Measurements from ENCODE around the gene SASH1. TPM values are rescaled to one million over a fixed set of nuclear protein-coding genes. Genes with fewer than 3 reads are reported as not detected.

Gene SASH1
- total RNA-seq, 1 donor: 71.7 TPM

DNA sequence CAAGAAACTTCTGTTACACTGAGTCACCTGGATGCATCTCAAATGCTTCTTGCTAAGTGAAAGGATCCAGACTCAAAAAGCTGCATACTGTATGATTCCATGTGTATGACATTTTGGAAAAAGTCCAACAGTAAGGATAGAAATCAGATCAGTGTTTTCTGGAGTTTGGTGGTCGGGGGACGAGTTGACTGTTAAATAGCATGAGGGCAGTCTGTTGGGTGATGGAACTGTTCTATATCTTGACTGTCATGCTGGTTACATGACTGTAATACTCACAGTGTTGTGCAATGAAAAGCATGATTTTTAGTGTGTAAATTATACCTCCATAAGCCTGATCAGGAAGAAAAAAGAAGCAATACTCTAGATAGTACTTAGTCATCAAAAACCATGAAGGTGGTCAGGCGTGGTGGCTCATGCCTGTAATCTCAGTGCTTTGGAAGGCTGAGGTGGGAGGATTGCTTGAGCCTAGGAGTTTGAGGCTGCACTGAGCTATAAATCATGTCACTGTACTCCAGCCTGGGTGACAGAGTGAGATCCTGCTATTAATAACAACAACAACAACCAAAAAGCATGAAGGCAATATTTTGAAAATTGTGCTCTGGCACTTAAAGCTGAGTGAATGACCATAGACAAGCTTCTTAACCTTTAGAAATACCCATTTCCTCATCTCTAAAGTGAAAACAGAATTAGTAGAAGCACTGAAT, 30.5 kb upstream of the SASH1 start:
- H3K27me3 ChIP-seq (ENCODE audit: insufficient read depth, low read length): no peaks in the 10 kb centered on the region
- no peak overlapping the region for H3K4me2 ChIP-seq (ENCODE audit: insufficient read depth, low read length)
- H3K9me3 ChIP-seq (ENCODE audit: low read depth, low read length): no peaks in the 10 kb centered on the region
- H3K79me2 ChIP-seq (ENCODE audit: insufficient read depth, low read length): no peaks in the 10 kb centered on the region
- no peaks in the 10 kb centered on the region for H3K36me3 ChIP-seq (ENCODE audit: insufficient read depth, low read length)
- DNase-seq (ENCODE audit: insufficient read length, low spot score, missing footprints): no peak
- no peak overlapping the region for H2AFZ ChIP-seq (ENCODE audit: low read length)
- H3K4me1 ChIP-seq (ENCODE audit: insufficient read depth, low read length): no peaks in the 10 kb centered on the region
- no peak overlapping the region for H3K4me3 ChIP-seq (ENCODE audit: insufficient read depth, low read length)
- TF ChIP-seq CTCF (IDR thresholded peaks at IDR 0.05; ENCODE audit: extremely low read depth, low read depth, low read length): no peak
- H3K27ac ChIP-seq (ENCODE audit: low read depth, low read length): no peak overlapping the region
- no peaks in the 10 kb centered on the region for H4K20me1 ChIP-seq (ENCODE audit: insufficient read depth, low read length)

GRCh38 chr6:148313488-148313887, 29.1 kb upstream of the SASH1 start:
- no peak overlapping the region for H3K4me2 ChIP-seq (ENCODE audit: insufficient read depth, low read length)
- no peaks in the 10 kb centered on the region for H3K27me3 ChIP-seq (ENCODE audit: insufficient read depth, low read length)
- H3K36me3 ChIP-seq (ENCODE audit: insufficient read depth, low read length): no peaks in the 10 kb centered on the region
- TF ChIP-seq CTCF (IDR thresholded peaks at IDR 0.05; ENCODE audit: extremely low read depth, low read depth, low read length): no peak
- H3K79me2 ChIP-seq (ENCODE audit: insufficient read depth, low read length): no peaks in the 10 kb centered on the region
- H3K4me3 ChIP-seq (ENCODE audit: insufficient read depth, low read length): no peak overlapping the region
- no peak overlapping the region for H2AFZ ChIP-seq (ENCODE audit: low read length)
- no peaks in the 10 kb centered on the region for H3K9me3 ChIP-seq (ENCODE audit: low read depth, low read length)
- H4K20me1 ChIP-seq (ENCODE audit: insufficient read depth, low read length): no peaks in the 10 kb centered on the region
- no peak for DNase-seq (ENCODE audit: insufficient read length, low spot score, missing footprints)
- H3K4me1 ChIP-seq (ENCODE audit: insufficient read depth, low read length): peaks cover 6% of the 10 kb centered on the region
- H3K27ac ChIP-seq (ENCODE audit: low read depth, low read length): no peak overlapping the region

DNA sequence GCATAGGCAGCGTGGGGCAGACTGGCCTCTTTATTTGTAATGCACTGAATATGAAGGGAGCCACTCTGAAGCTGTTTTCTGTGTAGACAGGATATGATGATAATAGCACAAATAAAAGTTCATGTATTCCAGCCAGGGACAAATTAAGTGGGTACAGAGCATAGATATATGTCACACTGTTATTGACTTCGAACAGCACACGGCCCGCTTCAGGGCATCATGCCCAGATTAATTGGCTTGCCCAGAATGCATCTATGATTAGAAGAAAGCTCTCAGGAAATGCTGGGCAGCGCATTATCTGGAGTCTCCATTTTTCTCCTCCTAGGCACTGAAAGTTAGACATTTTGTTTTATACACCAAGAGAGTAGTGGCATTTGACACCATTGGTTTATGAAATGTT, 26.3 kb upstream of the SASH1 start:
- no peak overlapping the region for H2AFZ ChIP-seq (ENCODE audit: low read length)
- no peaks in the 10 kb centered on the region for H3K27me3 ChIP-seq (ENCODE audit: insufficient read depth, low read length)
- no peaks in the 10 kb centered on the region for H3K9me3 ChIP-seq (ENCODE audit: low read depth, low read length)
- no peak for TF ChIP-seq CTCF (IDR thresholded peaks at IDR 0.05; ENCODE audit: extremely low read depth, low read depth, low read length)
- peaks cover 6% of the 10 kb centered on the region for H3K4me1 ChIP-seq (ENCODE audit: insufficient read depth, low read length)
- H3K36me3 ChIP-seq (ENCODE audit: insufficient read depth, low read length): no peaks in the 10 kb centered on the region
- H3K4me3 ChIP-seq (ENCODE audit: insufficient read depth, low read length): no peak overlapping the region
- no peak overlapping the region for H3K4me2 ChIP-seq (ENCODE audit: insufficient read depth, low read length)
- H3K79me2 ChIP-seq (ENCODE audit: insufficient read depth, low read length): no peaks in the 10 kb centered on the region
- DNase-seq (ENCODE audit: insufficient read length, low spot score, missing footprints): no peak
- H4K20me1 ChIP-seq (ENCODE audit: insufficient read depth, low read length): no peaks in the 10 kb centered on the region
- no peak overlapping the region for H3K27ac ChIP-seq (ENCODE audit: low read depth, low read length)

- Histone ChIP-seq H4K20me1 (ENCODE audit: insufficient read depth, low read length) (no peaks in the 10 kb centered on the region), H3K27me3 (ENCODE audit: insufficient read depth, low read length) (no peaks in the 10 kb centered on the region), H3K36me3 (ENCODE audit: insufficient read depth, low read length) (no peaks in the 10 kb centered on the region), H3K4me3 (ENCODE audit: insufficient read depth, low read length) (no peak overlapping the region), H3K4me1 (ENCODE audit: insufficient read depth, low read length) (peaks cover 6% of the 10 kb centered on the region), H2AFZ (ENCODE audit: low read length) (no peak overlapping the region), H3K27ac (ENCODE audit: low read depth, low read length) (no peak overlapping the region), H3K4me2 (ENCODE audit: insufficient read depth, low read length) (no peak overlapping the region), H3K79me2 (ENCODE audit: insufficient read depth, low read length) (no peaks in the 10 kb centered on the region), H3K9me3 (ENCODE audit: low read depth, low read length) (no peaks in the 10 kb centered on the region)
- TF ChIP-seq CTCF (IDR thresholded peaks at IDR 0.05; ENCODE audit: extremely low read depth, low read depth, low read length): no peak
- no peak for DNase-seq (ENCODE audit: insufficient read length, low spot score, missing footprints)
Observed at GRCh38 chr6:148317051-148317450, 25.6 kb upstream of the SASH1 start.

Data from osteoblast (primary cell).